Activated CD4-positive, alpha-beta T cell treated with anti-CD3 and anti-CD28 coated beads, Interleukin-2, amount 50 U/mL, for 4 hours (primary cell): ENCODE measurements around the gene MMP19.

Experiments used
- DNase-seq, 2 experiments: peaks; one replicate each; pipeline ENCODE4 v3.0.0-alpha.2; 2020

The MMP19 gene

GRCh38 chr12:55812088-55812487 lies 30.6 kb downstream of the MMP19 start:
- no peak for DNase-seq

GRCh38 chr12:55809274-55809673 lies 33.5 kb downstream of the MMP19 start:
- DNase-seq = no peak

- no peak for DNase-seq
These were observed 35.8 kb downstream of the MMP19 start for GRCh38 chr12:55806982-55807381.

GRCh38 chr12:55797550-55797949 lies 45.2 kb downstream of the MMP19 start:
- DNase-seq = no peak

- DNase-seq = no peak
These were observed 45.7 kb downstream of the MMP19 start for GRCh38 chr12:55797068-55797467.

- DNase-seq = no peak
These were observed 46.8 kb downstream of the MMP19 start for GRCh38 chr12:55795950-55796349.

- no peak for DNase-seq
These were observed 52.8 kb downstream of the MMP19 start for GRCh38 chr12:55789893-55790292.

GRCh38 chr12:55789171-55789570 lies 53.6 kb downstream of the MMP19 start:
- DNase-seq = no peak

GRCh38 chr12:55788546-55788945 lies 54.2 kb downstream of the MMP19 start:
- DNase-seq = no peak
